Neural cell (in vitro differentiated cells): ENCODE measurements around the gene LUC7L. TPM values are rescaled to one million over a fixed set of nuclear protein-coding genes. Genes with fewer than 3 reads are reported as not detected.

Experiments used
- H2AFZ ChIP-seq: fragments of 200-600, 300-800 bp; sonication (generic), shearing (Covaris generic); 2 replicates; pipeline ENCODE4 v1.6.0; 2014; ENCODE audit warnings: low read depth, mild to moderate bottlenecking, antibody characterized with exemption, low read length, moderate library complexity
- H3F3A ChIP-seq: fragments of 200-600 bp; shearing (Covaris generic); 2 replicates; pipeline ENCODE4 v1.6.1; 2016; ENCODE audit warnings: mild to moderate bottlenecking, moderate library complexity, mixed read lengths, antibody characterized with exemption, low read length; ENCODE audit not compliant: insufficient read depth, poor library complexity, severe bottlenecking
- H3K27ac ChIP-seq: fragments of 200-600, 300-800 bp; sonication (generic), shearing (Covaris generic); 2 replicates; pipeline ENCODE4 v1.5.1; 2014; ENCODE audit warnings: mild to moderate bottlenecking, low read length, moderate library complexity
- H3K27me3 ChIP-seq: fragments of 300-800, 200-600 bp; sonication (generic), shearing (Covaris generic); 2 replicates; pipeline ENCODE4 v1.6.0; 2014; ENCODE audit warnings: mild to moderate bottlenecking, low read depth, low read length, moderate library complexity; ENCODE audit not compliant: insufficient read depth
- H3K36me3 ChIP-seq: fragments of 300-800, 200-600 bp; sonication (generic), shearing (Covaris generic); 2 replicates; pipeline ENCODE4 v1.5.1; 2014; ENCODE audit warnings: mild to moderate bottlenecking, antibody characterized with exemption, low read length, moderate library complexity; ENCODE audit not compliant: insufficient read depth
- H3K4me2 ChIP-seq: fragments of 300-800, 200-600 bp; sonication (generic), shearing (Covaris generic); 2 replicates; pipeline ENCODE4 v1.6.0; 2014; ENCODE audit warnings: mild to moderate bottlenecking, low read length
- H3K4me3 ChIP-seq: fragments of 300-800, 200-600 bp; sonication (generic), shearing (Covaris generic); 2 replicates; pipeline ENCODE4 v1.5.1; 2014; ENCODE audit warnings: mild to moderate bottlenecking, low read length, moderate library complexity
- H3K79me2 ChIP-seq: fragments of 200-600 bp; shearing (Covaris generic); replicated peaks from 2 replicates; pipeline ENCODE4 v1.6.0; 2014; ENCODE audit warnings: mild to moderate bottlenecking, low read length, moderate library complexity; ENCODE audit not compliant: insufficient read depth
- H3K9ac ChIP-seq: fragments of 300-800, 200-600 bp; sonication (generic), shearing (Covaris generic); 2 replicates; pipeline ENCODE4 v1.6.1; 2016; ENCODE audit warnings: mild to moderate bottlenecking, low read length, mixed read lengths
- H3K9me2 ChIP-seq: fragments of 200-600 bp; shearing (Covaris generic); 2 replicates; pipeline ENCODE4 v1.6.1; 2016; ENCODE audit warnings: mild to moderate bottlenecking, low read length, mixed read lengths; ENCODE audit not compliant: insufficient read depth
- H3K9me3 ChIP-seq: fragments of 200-600, 300-800 bp; sonication (generic), shearing (Covaris generic); 2 replicates; pipeline ENCODE4 v1.6.1; 2016; ENCODE audit warnings: mild to moderate bottlenecking, mixed run types, low read length, moderate library complexity, mixed read lengths
- H4K20me1 ChIP-seq: fragments of 200-600 bp; shearing (Covaris generic); 2 replicates; pipeline ENCODE4 v1.6.1; 2016; ENCODE audit warnings: mild to moderate bottlenecking, mixed run types; ENCODE audit not compliant: insufficient read depth
- CTCF ChIP-seq: fragments of 450-650 bp; IDR thresholded peaks from 2 replicates; pipeline ENCODE4 v1.5.1; 2014; ENCODE audit warnings: antibody characterized with exemption, mild to moderate bottlenecking, moderate library complexity; ENCODE audit not compliant: poor library complexity, severe bottlenecking
- EP300 ChIP-seq: fragments of 450-650 bp; conservative IDR thresholded peaks from 2 replicates; pipeline ENCODE4 v1.6.1; 2014; ENCODE audit warnings: antibody characterized with exemption, mild to moderate bottlenecking, moderate library complexity; ENCODE audit not compliant: poor library complexity, severe bottlenecking
- EZH2 ChIP-seq: fragments of 200-600, 300-800 bp; shearing (Covaris generic), sonication (generic); IDR thresholded peaks from 2 replicates; pipeline ENCODE4 v1.6.1; 2014; ENCODE audit warnings: antibody characterized with exemption, low read length, borderline replicate concordance, mild to moderate bottlenecking; ENCODE audit not compliant: insufficient read depth, poor library complexity, severe bottlenecking
- MXI1 ChIP-seq: fragments of 450-650 bp; conservative IDR thresholded peaks from 2 replicates; pipeline ENCODE4 v1.6.1; 2014; ENCODE audit warnings: antibody characterized with exemption, mild to moderate bottlenecking; ENCODE audit not compliant: poor library complexity, severe bottlenecking
- POLR2AphosphoS5 ChIP-seq: IDR thresholded peaks from 2 replicates; pipeline ENCODE4 v1.6.1; 2012
- RAD21 ChIP-seq: fragments of 450-650 bp; conservative IDR thresholded peaks from 2 replicates; pipeline ENCODE4 v1.6.1; 2014; ENCODE audit warnings: antibody characterized with exemption, mild to moderate bottlenecking, moderate library complexity
- REST ChIP-seq: IDR thresholded peaks from 2 replicates; pipeline ENCODE4 v1.6.1; 2012; ENCODE audit warnings: borderline replicate concordance
- SMC3 ChIP-seq: fragments of 450-650 bp; conservative IDR thresholded peaks from 2 replicates; pipeline ENCODE4 v1.6.1; 2014; ENCODE audit warnings: antibody characterized with exemption, mild to moderate bottlenecking, moderate library complexity; ENCODE audit not compliant: poor library complexity
- TAF1 ChIP-seq: IDR thresholded peaks from 2 replicates; pipeline ENCODE4 v1.6.1; 2012; ENCODE audit warnings: low read depth
- polyA plus RNA-seq: library from polyadenylated mRNA; depleted of rRNA; stranded (reverse); fragments of >200 nt; gene quantifications from 2 replicates; pipeline ENCODE4 v1.2.3, GENCODE V29; 2014

Gene LUC7L
- polyA plus RNA-seq, 1 donor from 2014 or later, result 564 TPM

GRCh38 chr16:275041-275641 lies 45.9 kb upstream of the LUC7L start:
- Histone ChIP-seq H3K9me2 (no peaks in the 10 kb centered on the region), H3K79me2 (no peaks in the 10 kb centered on the region), H3K9ac (no peak overlapping the region), H4K20me1 (no peaks in the 10 kb centered on the region), H3K4me2 (no peak overlapping the region), H3K27me3 (peaks cover 21% of the 10 kb centered on the region), H3K36me3 (no peaks in the 10 kb centered on the region), H3K4me3 (peak overlapping the region; percentile 60), H3K27ac (no peak overlapping the region), H2AFZ (no peak overlapping the region), H3F3A (no peaks in the 10 kb centered on the region), H3K9me3 (no peaks in the 10 kb centered on the region)
- no peak for TF ChIP-seq REST
- peak; percentile 23 for TF ChIP-seq POLR2AphosphoS5

- Histone ChIP-seq H4K20me1 (no peaks in the 10 kb centered on the region), H2AFZ (no peak overlapping the region), H3K27me3 (peaks cover 21% of the 10 kb centered on the region), H3K9me3 (no peaks in the 10 kb centered on the region), H3K4me2 (no peak overlapping the region), H3K36me3 (no peaks in the 10 kb centered on the region), H3K9ac (no peak overlapping the region), H3K4me3 (no peak overlapping the region), H3F3A (no peaks in the 10 kb centered on the region), H3K9me2 (no peaks in the 10 kb centered on the region), H3K27ac (no peak overlapping the region), H3K79me2 (no peaks in the 10 kb centered on the region)
- TF ChIP-seq EZH2 (no peak), POLR2AphosphoS5 (no peak), REST (no peak), TAF1 (no peak), SMC3 (no peak), CTCF (no peak), EP300 (no peak), MXI1 (no peak), RAD21 (no peak)
Observed at GRCh38 chr16:273547-274421, 44.5 kb upstream of the LUC7L start.
